HL-60 (cell line): ENCODE results near the gene GMPPA.

Experiments
- CTCF ChIP-seq: IDR thresholded peaks from one replicate; pipeline ENCODE4 v1.5.1; 2011; ENCODE audit warnings: low read length, control low read depth, inconsistent platforms; ENCODE audit not compliant: insufficient read depth
- REST ChIP-seq: IDR thresholded peaks from 2 replicates; pipeline ENCODE4 v1.6.1; 2012; ENCODE audit warnings: low read depth; ENCODE audit not compliant: insufficient replicate concordance

GRCh38 chr2:219455581-219455980, 43.1 kb upstream of the GMPPA start:
- TF ChIP-seq CTCF (no peak), REST (no peak)
